GM12878 (cell line): ENCODE data around the gene DIP2C. TPM values are rescaled to one million over a fixed set of nuclear protein-coding genes. Genes with fewer than 3 reads are reported as not detected.

Experiments used
- ATAC-seq: fragments of 200-7000 bp; cut with Tn5 transposase; 3 replicates; pipeline ENCODE4 v1.9.1; 2020; ENCODE audit warnings: mild to moderate bottlenecking, moderate library complexity
- BruUV-seq: library from RNA; stranded (reverse); fragments of 400-500 nt; replicated peaks from 2 replicates; lab custom pipeline; 2021; lab: Mats Ljungman, UMichigan
- CTCF ChIA-PET: fragments of 300-600 bp; sonication (Branson Sonifier 250); formaldehyde crosslinking; extraction: SDS; loops from one replicate; lab custom pipeline; 2021; ENCODE audit warnings: inconsistent platforms; lab: Yijun Ruan, JAX
- POLR2A ChIA-PET: fragments of 350-600 bp; formaldehyde crosslinking; extraction: SDS; loops from one replicate; lab custom pipeline; 2021; ENCODE audit warnings: inconsistent platforms; lab: Charles Lee
- RAD21 ChIA-PET: fragments of 300-600 bp; sonication (Branson Sonifier 250); formaldehyde crosslinking; loops from one replicate; lab custom pipeline; 2023; ENCODE audit warnings: antibody characterized with exemption; ENCODE audit not compliant: unreplicated experiment; lab: Charles Lee
- SMC1A ChIA-PET: fragments of 300-600 bp; sonication (Branson Sonifier 250); formaldehyde crosslinking; loops from one replicate; lab custom pipeline; 2023; ENCODE audit not compliant: unreplicated experiment, uncharacterized antibody; lab: Charles Lee
- DNase-seq: peaks from one replicate; pipeline ENCODE4 v3.0.0-alpha.2; 2011; ENCODE audit warnings: low read depth, low spot score
- FAIRE-seq: peaks from 3 replicates; lab custom pipeline; 2011; peaks lifted over from hg19 to GRCh38; lab: Jason Lieb, UNC
- H2AFZ ChIP-seq: 2 replicates; pipeline ENCODE4 v1.6.0; 2011; ENCODE audit warnings: low read depth, low read length, control low read depth; ENCODE audit not compliant: control insufficient read depth
- H3K27ac ChIP-seq: 2 replicates; pipeline ENCODE4 v1.5.1; 2011; ENCODE audit warnings: control low read depth; ENCODE audit not compliant: control insufficient read depth, insufficient read depth
- H3K27me3 ChIP-seq, 2 experiments: replicated peaks in 1 of 2; 2 replicates each; pipeline versions ENCODE4 v1.6.0 to v1.6.1; 2011; ENCODE audit warnings: low read length in 1 of 2; ENCODE audit not compliant: control insufficient read depth in 2 of 2, insufficient read depth in 2 of 2
- H3K36me3 ChIP-seq, 2 experiments: 2 replicates each; pipeline ENCODE4 v1.5.1; 2011; ENCODE audit warnings: low read length in 1 of 2; ENCODE audit not compliant: control insufficient read depth in 2 of 2, insufficient read depth in 2 of 2
- H3K4me1 ChIP-seq: 2 replicates; pipeline ENCODE4 v1.6.1; 2011; ENCODE audit warnings: mild to moderate bottlenecking, low read length, moderate library complexity, mixed read lengths; ENCODE audit not compliant: control insufficient read depth, insufficient read depth
- H3K4me2 ChIP-seq: 2 replicates; pipeline ENCODE4 v1.6.0; 2011; ENCODE audit warnings: control low read depth; ENCODE audit not compliant: control insufficient read depth, insufficient read depth
- H3K4me3 ChIP-seq: fragments of 200-600 bp; sonication (generic); 2 replicates; pipeline ENCODE4 v1.5.1; 2016
- H3K79me2 ChIP-seq: 2 replicates; pipeline ENCODE4 v1.6.0; 2011; ENCODE audit warnings: low read length; ENCODE audit not compliant: control insufficient read depth, insufficient read depth
- H3K9ac ChIP-seq: 2 replicates; pipeline ENCODE4 v1.8.0; 2011; ENCODE audit warnings: low read length, control low read depth, mixed read lengths; ENCODE audit not compliant: control insufficient read depth, insufficient read depth
- H3K9me3 ChIP-seq: replicated peaks from 3 replicates; pipeline ENCODE4 v1.5.1; 2011; ENCODE audit warnings: mild to moderate bottlenecking, low read length; ENCODE audit not compliant: control insufficient read depth, insufficient read depth
- H4K20me1 ChIP-seq: 2 replicates; pipeline ENCODE4 v1.6.0; 2011; ENCODE audit not compliant: control insufficient read depth, insufficient read depth
- BCL11A ChIP-seq: IDR thresholded peaks from 2 replicates; pipeline ENCODE4 v1.6.1; 2011; ENCODE audit warnings: low read depth, low read length
- ETV6 ChIP-seq, 2 experiments: fragments of 450-650 bp in 1 of 2; IDR thresholded peaks in 1 of 2; conservative IDR thresholded peaks in 1 of 2; 2 replicates each; pipeline ENCODE4 v1.6.1; 2014; ENCODE audit warnings: antibody characterized with exemption in 1 of 2, borderline replicate concordance in 1 of 2, low read depth in 1 of 2, mild to moderate bottlenecking in 1 of 2, moderate library complexity in 1 of 2
- IKZF2 ChIP-seq, 2 experiments: fragments of 450-650 bp; IDR thresholded peaks; 2 replicates each; pipeline ENCODE4 v1.6.1; 2017; ENCODE audit warnings: mild to moderate bottlenecking in 2 of 2, moderate library complexity in 2 of 2
- MLLT1 ChIP-seq: fragments of 450-650 bp; IDR thresholded peaks from 2 replicates; pipeline ENCODE4 v1.6.1; 2016; ENCODE audit warnings: mild to moderate bottlenecking
- NBN ChIP-seq: fragments of 450-650 bp; IDR thresholded peaks from 2 replicates; pipeline ENCODE4 v1.6.1; 2016
- NFYB ChIP-seq: IDR thresholded peaks from 2 replicates; pipeline ENCODE4 v1.6.1; 2011; ENCODE audit warnings: low read depth, mild to moderate bottlenecking, low read length, improper control_type of control experiment, moderate library complexity; ENCODE audit not compliant: insufficient read depth
- RAD51 ChIP-seq: fragments of 450-650 bp; IDR thresholded peaks from 2 replicates; pipeline ENCODE4 v1.6.1; 2016; ENCODE audit warnings: moderate library complexity, mild to moderate bottlenecking, inconsistent platforms
- RUNX3 ChIP-seq: IDR thresholded peaks from 2 replicates; pipeline ENCODE4 v1.6.1; 2012; ENCODE audit warnings: low read length, inconsistent platforms
- TCF12 ChIP-seq: IDR thresholded peaks from 2 replicates; pipeline ENCODE4 v1.6.1; 2011; ENCODE audit warnings: low read depth, mild to moderate bottlenecking, low read length
- WGBS: methylation state at CpG from one replicate; pipeline ENCODE4 v1.1.6; 2016; ENCODE audit warnings: low lambda C conversion rate; ENCODE audit not compliant: insufficient replicate concordance, insufficient coverage; ENCODE audit errors: missing lambda C conversion rate; 5-methylcytosine and 5-hydroxymethylcytosine counted together
- in situ Hi-C: fragments of 300-500 bp; cut with MboI; formaldehyde crosslinking; loops from 9 replicates; pipeline ENCODE4 v1.14.3; 2018; ENCODE audit warnings: mixed read lengths
- intact Hi-C: fragments of 100-400 bp; cut with micrococcal nuclease; formaldehyde crosslinking; loops from one replicate; pipeline ENCODE4 v1.14.2; 2022; ENCODE audit not compliant: unreplicated experiment
- polyA plus RNA-seq, 11 experiments: library from polyadenylated mRNA; depleted of rRNA in 4 of 11; unstranded in 6 of 11; stranded (reverse) in 5 of 11; fragments of >200 nt; fragmentation: Nextera tagmentation in 4 of 11; fragmentation: Illumina TruSeq in 1 of 11; extraction: Ambion mirVana in 4 of 11; extraction: Trizol in 1 of 11; gene quantifications; 1 replicate in 1 of 11; 2 replicates in 10 of 11; pipeline versions ENCODE4 v1.2.1 to v1.2.3, GENCODE V29; 2011 to 2016; ENCODE audit warnings: inconsistent platforms in 2 of 11, missing spikeins in 2 of 11, low read depth in 1 of 11
- total RNA-seq, 4 experiments: library from RNA; depleted of rRNA in 3 of 4; stranded (reverse); fragments of >200 nt in 3 of 4; fragmentation: Illumina TruSeq in 1 of 4; extraction: Trizol in 1 of 4; gene quantifications; 2 replicates each; pipeline versions ENCODE4 v1.2.1 to v1.2.3, GENCODE V29; 2013 to 2021

Gene DIP2C
- total and polyA plus RNA-seq, 10 of the 15 experiments (the other 5 are each of a cell fraction or from before 2014, with no cell fraction given) = 0.01 to 0.10 (median 0.06) TPM

DNA sequence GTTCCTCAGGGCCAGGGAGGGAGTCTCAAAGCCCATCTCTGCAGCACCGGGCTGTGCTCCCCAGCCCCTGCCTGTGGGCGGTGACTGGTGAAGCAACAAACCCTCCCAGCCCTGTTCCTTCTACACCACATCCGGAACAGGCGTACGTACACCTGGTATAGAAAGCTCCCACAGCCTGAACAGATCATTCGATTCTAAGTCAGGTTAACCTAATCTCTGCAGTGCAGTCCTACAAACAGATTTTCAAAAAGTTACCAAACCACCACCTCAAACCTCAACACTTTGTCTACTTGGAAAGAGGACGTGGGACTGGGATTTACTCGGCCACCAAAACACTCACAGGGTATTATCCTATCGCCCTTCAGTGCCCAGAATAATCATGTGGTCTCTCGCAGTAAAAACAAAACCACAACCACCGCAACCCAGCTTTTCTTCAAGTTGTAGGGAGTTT, 238.4 kb downstream of the DIP2C start:
- Histone ChIP-seq H3K4me3 (no peak overlapping the region; the same call in 1 of the 2 replicates), H3K27ac (no peak overlapping the region), H3K79me2 (no peaks in the 10 kb centered on the region), H3K27me3 (peaks cover 0 to 4% of the 10 kb centered on the region in 2 experiments; a peak in 1 of 4 replicates), H4K20me1 (no peaks in the 10 kb centered on the region), H3K4me1 (peaks cover 13% of the 10 kb centered on the region), H3K36me3 (no peaks in the 10 kb centered on the region), H2AFZ (peak overlapping the region; percentile 61), H3K9ac (no peak overlapping the region), H3K4me2 (peak overlapping the region; percentile 41), H3K9me3 (no peaks in the 10 kb centered on the region)
- peak; percentile 50; the same call in 1 of the 2 replicates for TF ChIP-seq NFYB
- TF ChIP-seq BCL11A = no peak
- no peak for TF ChIP-seq ETV6 (conservative IDR thresholded peaks at IDR 0.05 in 1 of 2, IDR thresholded peaks at IDR 0.05 in 1 of 2; ENCODE audit: borderline replicate concordance in 1 of 2, low read depth in 1 of 2)
- 0 out of 2 replicates have a peak, but pooled peaks have one; percentile 33 for TF ChIP-seq MLLT1
- 0 out of 2 replicates have a peak, but pooled peaks have one; percentile 23 for TF ChIP-seq NBN
- peak; percentile 25 to 49; a peak in 2 of 4 replicates for TF ChIP-seq IKZF2 (IDR thresholded peaks at IDR 0.05)
- peak; percentile 71; the same call in 1 of the 2 replicates for TF ChIP-seq TCF12
- peak; percentile 79 for TF ChIP-seq RUNX3
- TF ChIP-seq RAD51 = no peak
- RAD21 ChIA-PET = no interaction called here
- BruUV-seq = no TSS peak
- ATAC-seq (peak; percentile 100), DNase-seq (peak; percentile 58), FAIRE-seq (no peak)
- in situ Hi-C loops = no loop called here
- SMC1A ChIA-PET = no interaction called here
- POLR2A ChIA-PET = no interaction called here
- CTCF ChIA-PET = no interaction called here
- intact Hi-C loops = no loop called here
- WGBS = under 1% methylated on average over 11 of the region's 11 CpGs
